ENCODE data around the gene PSMF1.
"Not testable (repeated sequence)": the region's sequence is repeated elsewhere in the genome, so short reads cannot be mapped to it uniquely, and the experiment has no call there.

DNA sequence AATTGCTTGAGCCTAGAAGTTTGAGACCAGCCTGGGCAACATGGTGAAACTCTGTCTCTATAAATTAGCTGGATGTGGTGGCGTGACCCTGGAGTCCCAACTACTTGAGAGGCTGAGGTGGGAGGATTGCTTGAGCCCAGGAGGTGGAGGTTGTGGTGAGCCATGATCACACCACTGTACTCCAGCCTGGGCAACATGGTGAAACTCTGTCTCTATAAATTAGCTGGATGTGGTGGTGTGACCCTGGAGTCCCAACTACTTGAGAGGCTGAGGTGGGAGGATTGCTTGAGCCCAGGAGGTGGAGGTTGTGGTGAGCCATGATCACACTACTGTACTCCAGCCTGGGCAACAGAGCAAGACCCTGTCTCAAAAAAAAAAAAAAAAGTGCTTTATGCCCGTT, 31.4 kb downstream of the PSMF1 start:
- TF ChIP-seq, protein P1, sequence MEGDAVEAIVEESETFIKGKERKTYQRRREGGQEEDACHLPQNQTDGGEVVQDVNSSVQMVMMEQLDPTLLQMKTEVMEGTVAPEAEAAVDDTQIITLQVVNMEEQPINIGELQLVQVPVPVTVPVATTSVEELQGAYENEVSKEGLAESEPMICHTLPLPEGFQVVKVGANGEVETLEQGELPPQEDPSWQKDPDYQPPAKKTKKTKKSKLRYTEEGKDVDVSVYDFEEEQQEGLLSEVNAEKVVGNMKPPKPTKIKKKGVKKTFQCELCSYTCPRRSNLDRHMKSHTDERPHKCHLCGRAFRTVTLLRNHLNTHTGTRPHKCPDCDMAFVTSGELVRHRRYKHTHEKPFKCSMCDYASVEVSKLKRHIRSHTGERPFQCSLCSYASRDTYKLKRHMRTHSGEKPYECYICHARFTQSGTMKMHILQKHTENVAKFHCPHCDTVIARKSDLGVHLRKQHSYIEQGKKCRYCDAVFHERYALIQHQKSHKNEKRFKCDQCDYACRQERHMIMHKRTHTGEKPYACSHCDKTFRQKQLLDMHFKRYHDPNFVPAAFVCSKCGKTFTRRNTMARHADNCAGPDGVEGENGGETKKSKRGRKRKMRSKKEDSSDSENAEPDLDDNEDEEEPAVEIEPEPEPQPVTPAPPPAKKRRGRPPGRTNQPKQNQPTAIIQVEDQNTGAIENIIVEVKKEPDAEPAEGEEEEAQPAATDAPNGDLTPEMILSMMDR (IDR thresholded peaks at IDR 0.05; ENCODE audit: extremely low read depth in 1 of 2, insufficient read depth in 1 of 2, low read depth in 1 of 2, low read length in 2 of 2): not testable (repeated sequence)
- not testable (repeated sequence) for TF ChIP-seq MYC (IDR thresholded peaks at IDR 0.05; ENCODE audit: low read depth, low read length)

Data from endothelial cell of umbilical vein (primary cell).